OCI-LY3 (cell line): Measurements from ENCODE around the gene SH3BP2.

Experiments used
- EZH2phosphoT487 ChIP-seq: fragments of 200-600 bp; shearing (Covaris generic); IDR thresholded peaks from 2 replicates; pipeline ENCODE4 v1.6.1; 2018; ENCODE audit warnings: antibody characterized with exemption, mixed run types, low read depth
- TF ChIP-seq, protein P1 (sequence below): fragments of 200-600, 300-600 bp; sonication (generic); IDR thresholded peaks from 2 replicates; pipeline ENCODE4 v1.5.1; 2014; ENCODE audit warnings: antibody characterized with exemption, low read length, low read depth

DNA sequence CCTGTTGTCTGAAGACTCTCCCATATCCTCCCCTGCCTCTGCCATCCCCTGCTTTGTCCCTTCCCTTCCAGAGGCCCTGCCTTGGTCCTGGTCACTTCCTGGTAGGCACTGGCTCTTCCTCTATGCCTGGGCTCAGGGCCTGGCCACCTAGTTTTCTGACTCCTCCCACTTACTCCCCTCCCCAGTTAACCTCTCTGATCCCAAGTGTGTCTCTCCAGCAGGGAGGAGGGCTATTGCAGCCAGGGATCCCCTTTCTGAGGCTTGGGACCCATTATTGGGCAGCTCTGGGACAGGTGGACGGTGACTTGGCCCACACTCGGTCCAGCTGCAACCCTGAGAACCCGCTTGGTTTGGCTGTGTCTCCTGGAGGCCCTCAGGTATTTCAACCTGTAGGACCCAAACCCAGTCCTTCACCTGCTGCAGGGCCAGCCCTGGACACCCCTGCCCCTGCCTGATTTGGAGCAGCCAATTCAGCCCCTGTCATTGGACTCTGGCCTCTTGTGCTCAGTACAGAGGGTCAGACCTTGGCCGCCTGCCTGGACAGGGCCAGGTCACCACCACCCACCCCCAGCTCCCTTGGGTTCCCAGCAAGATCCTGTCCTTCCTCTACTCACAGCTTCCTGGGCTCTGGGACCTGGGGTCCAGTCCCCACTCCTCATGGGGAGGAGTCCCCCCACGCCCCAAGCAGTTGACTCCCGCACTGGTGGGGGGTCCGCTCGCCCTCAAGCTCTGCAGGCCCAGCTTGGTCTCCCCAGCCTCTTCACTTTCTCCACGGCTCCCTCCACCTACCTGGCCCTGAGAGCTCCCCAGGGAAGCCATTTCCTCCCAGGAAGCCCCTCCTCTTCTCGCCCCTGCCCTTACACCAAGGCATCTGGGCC lies 1.1 kb upstream of the SH3BP2 start:
- TF ChIP-seq, protein P1, sequence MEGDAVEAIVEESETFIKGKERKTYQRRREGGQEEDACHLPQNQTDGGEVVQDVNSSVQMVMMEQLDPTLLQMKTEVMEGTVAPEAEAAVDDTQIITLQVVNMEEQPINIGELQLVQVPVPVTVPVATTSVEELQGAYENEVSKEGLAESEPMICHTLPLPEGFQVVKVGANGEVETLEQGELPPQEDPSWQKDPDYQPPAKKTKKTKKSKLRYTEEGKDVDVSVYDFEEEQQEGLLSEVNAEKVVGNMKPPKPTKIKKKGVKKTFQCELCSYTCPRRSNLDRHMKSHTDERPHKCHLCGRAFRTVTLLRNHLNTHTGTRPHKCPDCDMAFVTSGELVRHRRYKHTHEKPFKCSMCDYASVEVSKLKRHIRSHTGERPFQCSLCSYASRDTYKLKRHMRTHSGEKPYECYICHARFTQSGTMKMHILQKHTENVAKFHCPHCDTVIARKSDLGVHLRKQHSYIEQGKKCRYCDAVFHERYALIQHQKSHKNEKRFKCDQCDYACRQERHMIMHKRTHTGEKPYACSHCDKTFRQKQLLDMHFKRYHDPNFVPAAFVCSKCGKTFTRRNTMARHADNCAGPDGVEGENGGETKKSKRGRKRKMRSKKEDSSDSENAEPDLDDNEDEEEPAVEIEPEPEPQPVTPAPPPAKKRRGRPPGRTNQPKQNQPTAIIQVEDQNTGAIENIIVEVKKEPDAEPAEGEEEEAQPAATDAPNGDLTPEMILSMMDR = no peak
- no peak for TF ChIP-seq EZH2phosphoT487
